Stimulated activated CD4-positive, alpha-beta T cell treated with anti-CD3 and anti-CD28 coated beads, Interleukin-12 subunit alpha, Interleukin-12 subunit beta, amount 100 ng/mL, for 4 hours (primary cell): ENCODE results near the gene ADGRG7.
"Not testable (repeated sequence)": the region's sequence is repeated elsewhere in the genome, so short reads cannot be mapped to it uniquely, and the experiment has no call there.

Experiments
- DNase-seq: peaks from one replicate; pipeline ENCODE4 v3.0.0-alpha.2; 2020

The ADGRG7 gene

DNA sequence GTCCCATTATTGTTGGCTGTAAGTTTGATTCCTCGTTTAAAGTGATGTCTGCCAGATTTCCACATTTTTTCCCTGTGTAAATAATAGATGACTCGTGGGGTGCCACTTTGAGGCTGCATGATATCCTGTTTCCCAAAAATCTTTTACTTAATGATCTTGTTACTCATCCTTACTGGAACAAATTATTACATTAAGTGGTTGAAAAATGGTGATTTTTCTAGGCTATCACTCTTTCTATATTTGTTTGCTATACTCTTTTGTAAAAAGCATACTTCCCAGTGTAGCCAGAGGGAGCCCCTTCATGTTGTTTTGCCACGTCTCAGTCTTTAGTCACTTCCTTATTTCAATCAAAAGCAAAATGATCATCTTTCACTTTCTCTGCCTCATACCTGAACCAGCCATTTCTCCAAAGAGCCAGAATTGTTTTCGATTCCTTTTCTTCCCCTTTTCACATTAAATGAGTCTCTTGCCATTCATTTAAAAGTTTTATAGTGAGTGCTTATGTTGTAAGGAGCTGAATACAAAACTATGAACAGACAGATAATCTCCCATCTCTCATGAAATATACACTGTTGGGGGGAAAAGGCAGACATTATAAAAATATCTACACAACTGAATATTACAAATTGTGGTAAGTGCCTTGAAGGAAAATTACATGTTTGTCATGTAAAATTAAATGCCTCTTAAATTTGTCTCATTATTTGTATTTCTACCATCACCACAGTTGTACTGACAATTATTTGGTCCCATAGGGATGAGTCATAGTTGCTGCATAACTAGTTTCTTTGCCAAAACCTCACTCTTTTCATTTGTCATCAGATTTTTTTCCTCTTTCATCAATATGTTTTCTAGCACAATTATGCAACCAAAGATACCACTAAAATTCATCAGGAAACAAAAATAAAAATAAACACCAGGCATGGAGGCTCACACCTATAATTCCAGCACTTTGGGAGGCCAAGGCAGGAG lies 41.5 kb downstream of the ADGRG7 start:
- no peak for DNase-seq

DNA sequence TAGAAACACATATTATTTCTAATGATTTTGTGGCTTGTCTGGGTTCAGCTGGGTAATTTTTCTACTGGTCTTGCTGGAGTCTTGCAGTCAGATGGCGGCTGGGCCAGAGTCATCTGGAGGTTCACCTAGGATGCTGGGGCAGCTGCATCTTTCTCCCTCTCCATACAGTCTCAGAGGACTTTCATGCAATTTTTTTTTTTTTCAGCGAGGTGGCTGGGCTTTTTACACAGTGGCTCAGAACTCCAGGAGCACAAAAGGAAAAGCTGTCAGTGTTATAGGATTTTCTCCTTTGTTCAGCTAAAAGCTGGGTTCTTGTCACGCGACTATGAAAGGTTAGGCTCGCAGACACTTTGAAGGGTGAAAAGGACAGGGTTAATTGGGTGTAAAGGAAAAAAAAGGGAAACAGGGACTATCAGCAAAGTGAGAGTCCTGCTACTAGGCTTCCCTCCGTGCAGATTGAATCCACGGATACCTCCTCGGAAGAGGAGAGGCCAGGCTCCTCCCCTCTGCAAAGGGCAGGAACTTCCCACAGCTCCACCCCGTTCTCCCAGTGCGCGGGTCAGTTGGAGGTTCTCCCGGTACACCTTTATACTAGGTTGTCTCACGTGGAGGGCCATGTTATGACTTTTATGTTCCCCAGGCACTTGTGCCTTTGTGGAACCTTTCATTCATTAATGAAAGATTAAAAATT lies 44.3 kb downstream of the ADGRG7 start:
- DNase-seq: no peak

DNA sequence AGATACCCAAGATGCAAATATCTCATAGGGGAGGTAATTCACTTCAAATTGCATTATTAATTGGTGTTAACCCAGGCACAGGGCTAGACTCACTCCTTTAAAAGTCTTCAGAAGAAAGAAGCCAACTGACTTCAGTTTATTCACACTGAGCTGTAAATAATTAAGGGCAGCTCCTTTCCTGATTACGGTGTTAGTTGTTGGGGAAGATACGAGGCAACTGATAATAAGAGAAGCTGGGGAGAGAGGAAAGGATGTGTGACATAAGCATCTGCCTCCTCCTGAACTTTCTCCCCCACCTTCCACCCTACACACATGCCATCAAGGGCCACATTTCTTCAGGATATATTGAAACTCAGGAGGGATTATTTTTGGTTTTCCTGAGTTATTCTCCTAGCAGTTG lies 47.5 kb downstream of the ADGRG7 start:
- no peak for DNase-seq

DNA sequence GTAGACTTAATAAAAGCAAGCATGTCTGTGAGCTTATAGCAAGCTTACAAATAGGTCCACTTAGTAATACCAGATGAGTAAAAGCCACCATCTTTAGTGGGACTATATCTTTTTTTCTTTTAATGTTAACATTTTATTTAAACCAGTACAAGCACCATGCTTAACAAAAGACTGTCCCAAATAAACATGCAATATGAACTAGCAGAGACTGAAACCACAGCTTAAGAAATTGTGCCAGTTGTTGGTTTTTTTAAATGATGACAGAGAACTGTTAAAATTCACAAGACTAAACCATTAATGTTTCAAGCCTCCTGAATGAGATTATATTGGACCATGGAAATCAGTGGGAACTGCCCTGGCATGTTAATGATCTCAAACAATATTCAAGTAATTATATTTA lies 51.9 kb downstream of the ADGRG7 start:
- not testable (repeated sequence) for DNase-seq

DNA sequence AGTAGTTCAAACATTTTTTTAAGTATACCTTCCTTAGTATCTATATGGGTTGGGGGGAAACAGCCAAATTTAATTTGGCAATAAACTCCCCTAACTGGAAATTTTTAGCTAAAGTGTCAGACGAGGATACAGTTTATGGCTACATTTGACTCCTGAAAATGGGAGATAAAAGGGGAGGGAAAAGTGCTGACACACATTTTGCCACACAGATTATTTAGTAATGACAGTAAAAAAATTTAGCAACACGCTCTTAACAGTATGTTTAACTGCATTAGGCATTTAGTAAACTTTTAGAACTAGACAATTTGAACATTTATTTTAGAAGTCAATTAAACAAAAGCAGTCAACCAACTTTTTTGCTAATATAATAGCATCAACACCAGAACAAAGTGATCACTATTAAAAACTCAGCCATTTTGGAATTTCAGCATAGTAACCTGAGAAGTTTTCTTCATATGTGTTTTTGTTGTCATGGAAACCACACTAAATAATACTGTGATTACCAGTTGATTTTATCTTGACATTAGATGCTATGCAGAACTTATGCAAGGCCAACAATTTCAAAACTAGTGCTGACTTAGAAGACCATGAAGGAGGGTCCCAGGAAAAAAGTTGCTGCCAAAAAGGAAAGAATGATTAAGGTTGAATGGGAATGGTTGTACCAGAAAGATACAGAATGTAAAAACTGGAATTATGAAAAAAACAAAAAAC lies 52.9 kb downstream of the ADGRG7 start:
- no peak for DNase-seq

DNA sequence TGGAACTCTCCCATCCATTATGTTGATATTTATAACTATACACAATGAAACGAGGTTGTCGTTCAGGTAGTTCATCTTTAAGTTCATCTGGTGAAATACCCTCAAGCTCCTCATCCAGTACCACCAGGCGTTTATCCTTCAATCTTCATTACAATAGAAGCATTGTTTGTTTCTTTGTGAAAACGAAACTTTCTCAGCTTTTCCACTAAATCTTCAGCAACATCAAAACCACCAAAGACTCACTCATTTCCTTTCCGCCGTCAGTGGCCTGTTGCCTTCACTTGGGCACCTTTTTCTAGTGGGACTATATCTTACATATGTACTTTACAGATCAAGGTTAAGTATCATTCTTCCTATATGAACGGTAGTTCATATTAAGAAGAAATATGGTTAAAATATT lies 55.8 kb downstream of the ADGRG7 start:
- no peak for DNase-seq

DNA sequence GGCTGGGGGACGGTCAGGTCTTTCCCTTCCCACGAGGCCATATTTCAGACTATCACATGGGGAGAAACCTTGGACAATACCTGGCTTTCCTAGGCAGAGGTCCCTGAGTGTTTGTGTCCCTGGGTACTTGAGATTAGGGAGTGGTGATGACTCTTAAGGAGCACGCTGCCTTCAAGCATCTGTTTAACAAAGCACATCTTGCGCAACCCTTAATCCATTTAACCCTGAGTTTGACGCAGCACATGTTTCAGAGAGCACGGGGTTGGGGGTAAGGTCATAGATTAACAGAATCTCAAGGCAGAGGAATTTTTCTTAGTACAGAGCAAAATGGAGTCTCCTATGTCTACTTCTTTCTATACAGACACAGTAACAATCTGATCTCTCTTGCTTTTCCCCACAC lies 57.3 kb downstream of the ADGRG7 start:
- DNase-seq: not testable (repeated sequence)

DNA sequence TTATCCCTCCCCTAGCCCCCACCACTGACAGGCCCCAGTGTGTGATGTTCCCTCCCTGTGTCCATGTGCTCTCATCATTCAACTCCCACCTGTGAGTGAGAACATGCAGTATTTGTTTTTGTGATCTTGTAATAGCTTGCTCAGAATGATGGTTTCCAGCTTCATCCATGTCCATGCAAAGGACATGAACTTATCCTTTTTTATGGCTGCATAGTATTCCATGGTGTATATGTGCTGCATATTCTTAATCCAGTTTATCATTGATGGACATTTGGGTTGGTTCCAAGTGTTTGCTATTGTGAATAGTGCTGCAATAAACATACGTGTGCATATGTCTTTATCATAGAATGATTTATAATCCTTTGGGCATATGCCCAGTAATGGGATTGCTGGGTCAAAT lies 57.9 kb downstream of the ADGRG7 start:
- not testable (repeated sequence) for DNase-seq

DNA sequence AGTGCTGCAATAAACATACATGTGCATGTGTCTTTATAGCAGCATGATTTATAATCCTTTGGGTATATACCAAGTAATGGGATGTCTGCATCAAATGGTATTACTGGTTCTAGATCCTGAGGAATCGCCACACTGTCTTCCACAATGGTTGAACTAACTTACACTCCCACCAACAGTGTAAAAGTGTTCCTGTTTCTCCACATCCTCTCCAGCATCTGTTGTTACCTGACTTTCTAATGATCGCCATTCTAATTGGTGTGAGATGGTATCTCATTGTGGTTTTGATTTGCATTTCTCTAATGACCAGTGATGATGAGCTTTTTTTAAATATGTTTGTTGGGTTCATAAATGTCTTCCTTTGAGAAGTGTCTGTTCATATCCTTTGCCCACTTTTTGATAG lies 61.6 kb downstream of the ADGRG7 start:
- not testable (repeated sequence) for DNase-seq

DNA sequence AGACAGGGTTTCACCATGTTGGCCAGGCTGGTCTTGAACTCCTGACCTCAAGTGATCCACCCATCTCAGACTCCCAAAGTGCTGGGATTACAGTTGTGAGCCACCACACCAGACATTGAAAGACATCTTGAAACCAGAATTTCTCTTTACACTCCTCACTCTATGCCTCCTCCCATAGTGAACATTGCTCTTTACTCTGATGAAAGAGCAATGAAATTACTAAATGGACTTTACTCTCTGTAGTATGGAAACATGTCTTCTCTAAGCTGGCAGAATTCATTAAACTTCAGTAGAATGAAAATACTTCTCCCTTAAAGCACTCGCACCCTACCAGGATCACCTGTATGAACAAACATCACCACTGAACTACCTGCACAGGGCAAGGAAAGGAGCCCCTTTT lies 72.1 kb downstream of the ADGRG7 start:
- DNase-seq: no peak

DNA sequence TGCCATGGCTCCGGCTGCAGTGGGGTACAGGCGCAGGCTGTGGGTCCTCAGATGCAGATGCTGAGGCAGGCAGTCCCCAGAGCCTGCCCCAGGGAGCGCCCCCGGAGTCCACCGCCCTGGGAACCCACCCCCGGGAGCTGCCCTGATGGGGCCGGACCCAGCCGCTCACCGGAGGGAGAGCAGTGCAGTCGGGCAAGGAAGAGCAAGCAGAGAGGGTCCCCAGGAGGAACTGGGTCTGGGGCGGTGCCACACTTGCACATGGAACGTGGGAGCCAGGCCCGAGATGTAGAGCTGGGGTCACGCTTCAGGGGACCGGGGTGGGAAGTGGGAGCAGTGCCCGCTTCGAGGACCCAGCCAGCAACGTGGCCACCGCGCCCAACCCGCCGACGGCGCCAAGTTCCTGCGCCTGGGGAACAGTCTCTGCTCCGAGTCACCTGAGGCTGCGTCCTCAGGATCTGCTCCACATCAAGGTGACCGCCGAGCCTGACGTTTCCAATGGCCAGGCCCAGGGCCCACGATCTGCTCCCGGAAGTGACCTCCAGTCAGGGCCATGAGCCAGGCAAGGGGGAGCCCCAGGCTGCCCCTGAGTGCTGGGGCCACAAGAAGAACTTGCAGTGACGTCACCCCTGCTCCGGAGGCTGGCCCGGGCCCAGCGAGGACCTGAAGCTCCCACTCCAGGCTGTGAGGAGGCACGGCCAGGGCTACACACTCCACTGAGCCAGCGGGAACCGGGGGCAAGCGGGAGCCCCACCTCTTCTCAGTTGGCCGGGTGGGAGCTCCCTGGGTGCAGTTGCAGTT lies 72.9 kb downstream of the ADGRG7 start:
- no peak for DNase-seq

DNA sequence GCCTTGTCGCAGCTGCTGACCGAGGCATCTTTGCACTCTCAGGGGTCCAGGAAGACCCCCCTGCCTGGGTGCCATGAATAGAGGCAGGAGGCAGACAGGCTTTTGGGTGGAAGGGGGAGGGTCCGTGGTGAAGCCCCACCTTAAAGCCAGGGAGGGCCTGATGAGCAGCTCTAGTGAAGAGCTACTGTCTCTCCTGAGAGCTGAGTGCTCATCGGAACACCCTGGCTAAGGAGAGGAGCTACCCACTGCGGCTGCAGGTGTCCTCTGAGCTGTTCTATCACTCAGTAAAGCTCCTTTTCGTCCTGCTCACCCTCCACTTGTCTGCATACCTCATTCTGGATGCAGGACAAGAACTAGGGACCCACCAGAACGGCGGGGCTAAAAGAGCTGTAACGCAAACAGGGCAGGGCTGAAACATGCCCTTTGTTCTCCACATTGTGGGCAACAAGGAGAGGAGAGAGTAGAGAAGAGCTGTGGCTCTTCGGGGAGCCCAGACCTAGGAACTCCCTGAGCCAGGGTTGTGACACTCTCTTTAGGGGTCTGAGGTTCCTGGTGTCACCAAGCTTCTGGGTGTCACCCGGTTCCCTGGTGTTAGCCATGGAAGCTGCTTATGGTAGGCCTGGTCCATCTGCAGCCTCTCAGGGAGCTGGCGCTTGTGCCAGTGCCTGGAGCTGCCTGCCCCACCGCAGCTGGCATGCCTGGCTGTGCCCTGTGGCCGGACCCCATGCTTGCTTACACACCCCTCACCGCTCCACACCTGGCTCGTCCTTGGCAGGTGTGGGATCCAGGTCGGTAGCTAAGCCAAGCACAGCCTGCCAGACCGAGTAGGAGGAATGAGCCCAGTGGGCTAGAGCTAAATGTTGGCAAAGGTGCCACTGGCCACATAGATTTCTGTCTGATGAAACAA lies 73.7 kb downstream of the ADGRG7 start:
- DNase-seq: no peak

DNA sequence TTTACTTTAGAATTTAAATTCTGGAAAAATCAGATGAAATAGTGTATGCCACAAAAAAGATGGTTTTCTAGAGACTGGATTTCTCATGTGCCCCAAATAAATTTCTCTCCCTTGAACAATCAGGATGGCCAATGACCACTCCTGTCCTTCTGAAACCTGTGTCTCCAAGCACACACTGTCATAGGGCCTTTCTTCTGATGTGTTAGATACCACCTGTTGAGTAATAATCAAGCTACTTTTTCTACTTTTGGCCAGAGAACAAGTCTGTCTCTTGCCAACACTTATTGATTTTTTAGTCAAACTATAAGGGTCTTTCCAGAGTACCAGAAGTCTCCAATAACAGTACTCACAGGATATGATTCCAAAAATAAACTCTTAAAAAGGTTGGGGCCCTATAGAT lies 83.8 kb downstream of the ADGRG7 start:
- no peak for DNase-seq

DNA sequence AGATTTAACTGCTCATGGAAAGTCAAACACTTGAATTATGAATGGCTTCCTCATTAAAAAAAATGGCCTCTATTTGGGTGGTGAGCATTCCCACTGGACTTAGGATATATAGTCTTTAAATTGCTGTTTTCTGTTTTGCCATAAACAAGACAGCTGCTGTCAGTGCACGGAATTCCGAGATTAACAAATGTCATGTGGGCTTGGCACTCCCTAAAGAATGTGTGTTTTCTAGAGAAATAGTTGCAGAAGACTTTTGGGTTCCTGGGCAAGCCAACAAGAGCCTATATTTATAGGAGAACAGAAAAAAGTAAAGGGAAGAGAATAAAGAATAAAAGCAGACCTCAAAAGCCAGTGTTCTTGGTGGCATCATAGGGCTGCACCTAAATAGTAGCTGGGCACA lies 86.3 kb downstream of the ADGRG7 start:
- no peak for DNase-seq

DNA sequence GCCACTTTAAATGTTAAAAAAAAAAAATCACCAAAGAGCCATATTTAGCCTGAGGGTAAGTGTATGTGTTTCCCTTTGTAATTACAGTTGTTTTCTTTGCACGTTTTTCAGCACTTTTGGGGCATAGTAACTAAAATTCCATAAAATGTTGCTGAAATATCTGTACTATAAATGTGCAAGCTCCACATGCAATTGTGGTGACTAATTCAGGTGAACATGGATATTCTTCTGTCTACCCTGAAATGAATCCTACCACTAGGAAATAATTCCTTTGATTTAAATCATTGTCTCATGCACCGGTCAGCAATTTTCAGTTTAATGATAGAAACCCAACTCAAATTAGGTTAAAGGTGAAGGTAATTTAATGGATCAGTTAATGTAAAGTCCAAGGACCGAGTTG lies 86.8 kb downstream of the ADGRG7 start:
- no peak for DNase-seq

DNA sequence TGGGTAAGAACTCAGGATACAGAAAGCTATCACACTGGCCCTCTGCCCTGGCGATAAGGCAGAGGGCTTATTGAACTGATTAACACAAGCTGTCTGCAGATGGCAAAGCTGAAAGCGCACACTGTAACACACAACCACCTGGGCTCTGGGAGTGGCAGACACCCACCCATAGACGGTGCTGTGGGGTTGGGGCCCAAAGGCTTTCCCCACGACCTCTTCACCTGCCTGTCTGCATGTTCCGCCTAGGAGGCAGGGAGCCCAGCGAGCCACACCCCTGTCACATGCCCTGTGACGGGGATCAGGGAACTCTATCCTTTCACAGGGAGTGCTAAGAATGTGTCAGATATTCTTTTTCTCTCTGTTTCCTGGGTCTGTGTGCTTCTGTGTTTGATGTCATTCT lies 87.8 kb downstream of the ADGRG7 start:
- DNase-seq: no peak

DNA sequence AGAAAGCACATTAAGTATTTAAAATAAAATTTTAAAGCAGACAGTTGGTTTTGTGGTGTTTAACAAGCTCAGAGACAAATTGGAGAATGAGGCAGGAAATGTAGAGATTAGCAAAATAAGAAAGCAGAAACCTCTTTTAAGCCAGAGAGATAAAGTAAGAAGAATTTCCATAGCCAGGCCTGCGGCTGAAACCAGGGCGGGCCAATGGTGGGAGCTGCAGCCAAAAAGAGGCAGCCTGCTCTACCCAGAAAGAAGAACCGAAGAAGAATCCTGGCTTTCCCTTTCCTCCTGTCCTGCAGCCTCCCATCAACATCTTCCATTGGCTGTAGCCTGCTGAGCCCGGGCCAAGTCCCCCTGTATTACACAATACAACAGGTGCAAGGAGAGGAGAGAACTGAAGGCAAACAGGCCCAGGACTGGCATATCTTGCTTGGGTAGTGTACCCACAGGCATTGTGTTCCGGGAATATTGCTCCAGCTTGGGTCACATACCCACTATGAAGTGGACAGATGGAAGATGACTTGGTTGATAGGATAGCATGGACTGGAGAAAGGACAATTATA lies 88.4 kb downstream of the ADGRG7 start:
- DNase-seq: no peak

DNA sequence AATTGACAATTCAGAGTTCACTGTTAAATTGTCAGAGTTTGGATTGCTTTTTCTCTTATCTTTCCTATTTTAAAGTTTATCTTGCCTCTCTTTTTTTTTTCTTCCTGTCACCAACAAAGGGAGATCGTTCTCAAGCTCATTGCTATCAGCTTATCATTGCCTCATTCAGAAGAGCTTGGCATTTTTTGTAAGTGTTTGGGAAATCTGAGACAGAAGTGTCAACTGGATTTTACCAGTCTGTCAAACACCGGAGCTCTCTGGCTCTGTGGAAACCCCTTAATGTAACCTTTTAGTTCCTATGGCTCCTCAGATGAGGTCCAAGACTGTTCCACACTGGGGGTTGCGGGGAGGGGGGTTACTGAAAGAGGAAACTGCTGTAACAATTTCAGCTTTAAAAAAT lies 89.3 kb downstream of the ADGRG7 start:
- DNase-seq: no peak

DNA sequence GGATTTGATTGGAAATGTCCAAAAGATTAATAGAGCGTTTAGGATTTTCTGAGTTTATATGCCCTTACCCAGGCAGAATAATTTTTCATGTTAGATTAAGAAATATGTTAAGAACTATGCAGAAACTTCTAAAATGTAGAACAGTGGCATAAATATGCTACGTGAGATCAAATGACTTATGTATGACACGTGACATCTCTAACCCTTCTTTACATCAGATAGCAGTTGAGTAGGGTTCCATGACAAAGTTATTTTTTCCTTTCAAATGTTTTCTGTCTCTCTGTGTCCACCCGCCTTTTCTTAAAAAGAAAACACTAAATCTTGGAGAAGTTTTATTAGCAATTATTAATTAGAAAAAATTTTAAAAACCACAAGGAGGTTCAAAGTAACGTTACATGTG lies 91.3 kb downstream of the ADGRG7 start:
- DNase-seq: no peak

DNA sequence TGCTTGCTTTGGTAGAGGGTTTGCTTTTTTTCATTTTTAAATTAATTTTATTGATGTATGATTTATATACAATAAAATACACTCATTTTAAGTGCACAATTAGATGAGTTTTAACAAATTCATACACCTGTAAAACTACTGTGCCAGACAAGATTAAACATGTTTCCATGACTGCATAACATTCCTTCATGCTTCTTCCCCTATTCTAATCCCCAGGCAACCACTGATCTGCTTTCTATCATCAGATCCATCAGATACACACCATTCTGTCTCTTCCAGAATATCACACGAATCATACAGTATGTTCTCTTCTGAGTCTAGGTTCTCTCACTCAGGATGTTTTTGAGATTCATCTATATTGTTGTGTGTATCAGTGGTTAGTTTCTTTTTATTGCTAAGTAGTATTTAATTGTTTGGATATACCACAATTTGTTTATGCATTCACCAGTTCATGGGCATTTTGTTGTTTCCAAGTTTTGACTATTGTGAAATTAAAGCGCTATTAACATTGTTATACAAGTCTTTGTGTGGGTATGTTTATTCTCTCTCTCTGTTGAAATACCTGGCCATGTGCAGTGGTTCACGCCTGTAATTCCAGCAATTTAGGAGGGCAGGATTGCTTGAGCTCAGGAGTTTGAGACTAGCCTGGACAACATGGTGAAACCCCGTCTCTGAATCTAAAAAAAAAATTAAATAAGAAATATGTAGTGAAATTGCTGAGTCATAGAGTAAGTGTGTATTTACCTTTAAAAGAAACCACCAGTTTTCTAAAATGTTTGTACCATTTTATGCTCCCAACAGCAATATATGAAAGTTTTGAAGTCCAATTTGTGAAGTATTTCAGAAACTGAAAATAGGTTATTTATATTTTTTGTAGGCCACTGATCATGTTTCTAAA lies 92.9 kb downstream of the ADGRG7 start:
- no peak for DNase-seq
